Activated CD4-positive, alpha-beta T cell treated with anti-CD3 and anti-CD28 coated beads, Interleukin-2, Interleukin-4, amounts not matched to agents 100 ng/mL and 50 ng/mL, durations not matched to agents 16 hours and 8 hours (primary cell): Measurements from ENCODE around the gene FAM186B.

ENCODE experiments used
- DNase-seq: peaks from one replicate; pipeline ENCODE4 v3.0.0-alpha.2; 2020; ENCODE audit warnings: low spot score

The FAM186B gene

GRCh38 chr12:49537752-49538509 is 67.5 kb downstream of the FAM186B start:
- no peak for DNase-seq
